NCI-H1694 (cell line): ENCODE results near the gene TLE3.

Experiments used
- DNase-seq: peaks from one replicate; lab custom pipeline; 2025; lab: John Stamatoyannopoulos, UW

The TLE3 gene

DNA sequence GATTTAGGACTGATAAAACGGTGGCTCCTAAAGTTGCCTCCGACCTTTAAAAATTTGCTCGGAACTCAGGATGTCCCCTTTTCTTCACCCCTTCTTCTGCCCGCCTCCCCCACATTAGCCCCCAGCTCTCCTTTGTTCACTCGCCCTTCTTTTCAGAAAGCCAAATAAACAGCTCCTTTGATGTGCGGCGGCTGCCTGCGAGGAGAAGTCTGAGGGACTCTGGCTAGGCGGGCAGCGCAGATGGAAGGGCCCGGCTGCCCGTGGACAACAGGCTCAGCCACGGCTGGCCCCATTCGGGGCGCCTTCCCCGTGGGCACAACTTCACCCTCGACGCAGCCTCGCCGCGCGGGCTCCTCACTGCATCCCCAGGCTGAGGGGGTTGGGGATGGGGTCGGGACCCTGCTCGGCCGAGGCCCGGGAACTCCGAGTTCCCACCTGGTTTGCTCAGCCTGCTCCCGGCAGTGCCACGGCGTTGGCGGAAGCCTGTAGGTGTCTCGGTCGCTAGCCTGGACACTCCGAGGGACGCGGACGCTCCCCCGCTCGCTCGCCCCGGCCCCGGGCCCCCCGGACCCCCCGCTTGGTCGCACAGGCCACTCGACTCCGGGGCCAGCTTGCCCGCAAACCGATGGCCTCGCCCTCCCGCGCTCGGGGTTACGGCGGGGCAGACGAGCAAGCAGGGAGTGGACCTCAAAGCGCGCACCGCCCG lies 897 bp upstream of the TLE3 start:
- DNase-seq: no peak

DNA sequence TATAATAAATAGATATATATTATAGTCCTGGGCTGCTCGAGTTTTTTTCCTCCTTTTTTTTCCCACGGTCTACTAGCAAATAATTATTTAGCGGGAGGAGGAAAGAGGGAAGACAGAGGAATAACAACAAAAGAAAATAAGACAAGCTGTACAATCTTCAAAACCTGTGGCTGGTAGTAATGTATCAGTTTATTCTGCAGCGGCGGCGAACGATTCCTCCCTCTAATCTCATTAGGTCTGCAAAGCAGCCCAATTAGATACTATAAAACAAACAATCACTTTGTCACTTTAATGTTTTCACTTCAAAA lies 390 bp upstream of the TLE3 start:
- no peak for DNase-seq

DNA sequence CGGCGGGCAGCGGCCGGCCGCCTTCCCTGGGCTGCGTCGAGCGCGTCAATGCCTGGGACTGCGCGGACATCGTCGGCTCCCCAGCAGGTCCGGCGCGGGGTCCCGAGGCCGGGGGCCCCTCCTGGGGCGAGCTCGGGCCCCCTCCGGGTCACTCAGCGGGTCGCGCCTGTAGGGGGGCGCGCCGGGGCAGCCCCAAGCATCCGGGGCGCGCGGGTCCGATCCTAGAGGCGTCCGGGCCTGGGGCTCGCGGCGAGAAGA lies 725 bp downstream of the TLE3 start:
- DNase-seq: no peak

DNA sequence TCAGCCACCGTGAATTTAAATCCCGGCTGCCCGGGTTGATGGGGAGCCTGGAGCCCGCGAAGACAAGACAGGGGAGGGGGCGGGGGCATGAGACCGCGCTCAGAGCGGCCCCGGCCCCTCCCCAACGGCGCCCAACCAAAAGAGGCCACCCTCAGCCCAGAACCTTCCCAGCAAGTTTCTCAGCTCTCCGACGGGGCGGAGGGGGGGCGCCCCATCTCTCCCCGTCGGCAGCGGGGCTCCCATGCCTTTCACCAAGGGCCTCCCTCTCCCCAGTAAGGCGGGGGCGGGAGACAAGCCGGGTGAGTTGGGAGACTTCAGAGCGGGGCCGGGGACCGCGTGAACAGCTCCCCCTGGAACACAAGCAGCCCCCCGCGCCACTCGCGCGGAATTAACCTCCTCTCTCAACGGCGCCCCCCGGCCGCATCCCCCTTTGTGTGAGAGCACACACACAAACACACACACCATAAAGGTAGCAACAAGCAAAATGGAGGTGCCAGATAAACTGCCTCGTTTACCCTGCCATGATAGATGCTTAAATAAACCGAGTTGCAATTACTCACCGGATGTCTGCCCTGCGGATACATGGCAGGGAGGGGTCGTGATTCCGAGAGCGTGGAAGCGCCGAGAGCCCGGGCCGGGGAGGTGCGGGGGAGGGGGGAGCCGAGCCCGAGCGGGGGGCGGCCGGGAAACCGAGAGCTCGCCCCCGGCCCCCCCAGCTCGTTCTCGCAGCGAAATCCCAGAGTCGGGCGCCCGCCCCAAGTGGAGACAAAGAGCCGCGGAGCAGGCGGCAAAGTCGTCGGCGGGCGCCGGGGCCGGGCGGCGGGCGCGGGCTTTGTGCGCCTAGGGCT lies 1.3 kb downstream of the TLE3 start:
- no peak for DNase-seq

DNA sequence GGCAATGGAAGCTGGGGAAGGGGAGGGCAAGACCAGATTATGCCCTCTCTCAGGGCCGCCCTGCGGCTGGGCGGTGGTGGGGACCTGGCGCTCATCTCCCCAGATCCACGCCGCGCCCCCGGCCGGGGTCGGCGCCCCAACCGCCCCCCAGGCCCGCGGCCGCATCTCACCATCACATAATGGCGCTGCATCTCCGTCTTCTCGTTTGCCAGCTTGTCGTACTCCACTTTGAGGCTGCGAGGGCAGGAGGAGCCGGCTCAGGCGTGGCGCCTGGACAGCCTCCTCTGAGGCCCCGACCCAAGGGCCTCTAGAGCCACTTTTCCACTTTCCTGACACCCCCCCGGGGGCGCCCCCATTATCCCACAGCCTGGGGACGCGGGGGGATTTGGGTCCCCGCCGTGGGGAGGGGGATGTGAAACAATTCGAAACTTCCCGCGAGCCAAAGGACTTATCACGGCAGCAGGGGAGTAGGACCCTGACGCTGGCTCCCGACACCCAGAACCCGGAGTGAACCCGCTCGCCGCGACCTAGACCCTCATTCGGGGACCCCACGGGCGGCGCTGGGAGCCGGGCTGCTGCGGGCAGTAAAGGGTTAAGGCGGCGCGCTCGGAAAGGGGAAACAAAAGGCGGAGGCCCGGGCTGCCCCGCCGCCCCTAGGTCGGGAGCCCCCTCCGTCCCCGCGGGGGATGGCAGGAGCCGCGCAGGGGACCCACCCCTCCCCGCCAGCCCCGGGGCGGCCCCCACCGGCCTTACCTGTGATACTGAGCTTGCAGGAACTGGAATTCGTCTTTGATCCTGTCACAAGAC lies 2.1 kb downstream of the TLE3 start:
- no peak for DNase-seq

DNA sequence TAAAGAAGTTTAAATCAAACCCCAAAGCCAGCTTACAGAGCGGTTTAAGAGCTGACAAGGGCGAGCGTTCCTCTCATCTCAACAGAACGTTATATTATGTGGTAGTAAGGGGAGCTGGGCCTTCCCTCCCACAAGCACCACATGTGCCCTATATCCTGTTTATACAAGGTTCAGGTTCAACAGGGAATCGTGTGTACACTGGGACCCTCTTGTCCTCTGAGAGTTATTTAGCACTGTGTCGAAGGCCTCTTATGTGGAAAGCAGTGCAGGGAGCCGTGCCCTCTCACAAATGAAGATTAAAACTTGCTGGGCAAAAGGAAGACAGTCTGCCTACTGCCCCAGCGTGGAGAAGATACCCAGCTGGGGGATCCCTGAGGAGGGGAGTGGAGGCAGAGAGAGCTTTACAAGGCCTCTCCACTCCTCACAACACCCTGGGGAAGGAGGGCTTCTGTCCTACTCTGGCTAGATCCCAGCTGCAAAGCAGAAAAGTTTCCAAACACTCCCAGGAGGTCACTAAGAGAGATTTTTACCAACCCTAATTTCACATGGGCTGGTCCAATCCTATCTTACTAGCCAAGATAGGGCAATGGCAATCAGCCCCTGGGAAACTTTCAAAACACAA lies 2.9 kb downstream of the TLE3 start:
- DNase-seq: no peak

DNA sequence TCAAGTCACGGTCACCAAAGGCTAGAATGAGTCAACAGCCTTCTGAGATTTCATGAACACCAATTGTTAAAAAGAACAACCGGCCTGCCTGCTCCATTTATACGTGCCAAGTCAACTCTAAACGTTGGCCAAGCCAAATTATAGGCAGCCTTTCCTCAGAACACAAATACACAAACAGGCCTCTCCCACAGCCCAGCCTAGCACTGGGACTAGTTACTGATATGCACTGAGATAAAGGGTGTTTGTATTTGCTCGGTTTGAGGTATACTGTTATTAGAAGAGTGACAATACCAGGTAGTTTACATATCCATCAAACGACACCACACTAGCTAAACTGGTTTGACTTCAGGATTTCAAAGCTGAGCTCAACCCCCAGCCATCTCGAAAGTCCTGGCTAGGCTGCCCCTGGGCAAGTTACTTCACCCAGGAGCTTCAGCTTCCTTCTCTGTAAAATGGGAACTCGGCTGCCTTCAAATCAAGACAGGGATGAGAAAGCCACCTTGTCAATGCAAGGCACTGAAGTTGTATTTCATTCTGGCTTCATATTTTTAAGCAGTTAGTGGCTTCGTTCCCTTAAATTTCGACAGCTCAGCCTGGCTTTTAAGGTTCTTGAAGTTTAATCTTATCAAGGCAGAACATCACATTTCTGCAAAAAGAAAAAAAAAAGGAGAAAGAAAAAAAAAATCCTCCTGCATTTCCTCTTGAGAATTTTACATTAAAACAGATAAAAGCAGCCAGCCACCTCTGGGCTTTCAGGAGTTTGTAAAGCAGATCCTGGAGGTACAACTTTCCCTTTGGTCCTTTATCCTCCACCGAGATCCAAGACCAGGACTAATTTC lies 4.0 kb downstream of the TLE3 start:
- no peak for DNase-seq

DNA sequence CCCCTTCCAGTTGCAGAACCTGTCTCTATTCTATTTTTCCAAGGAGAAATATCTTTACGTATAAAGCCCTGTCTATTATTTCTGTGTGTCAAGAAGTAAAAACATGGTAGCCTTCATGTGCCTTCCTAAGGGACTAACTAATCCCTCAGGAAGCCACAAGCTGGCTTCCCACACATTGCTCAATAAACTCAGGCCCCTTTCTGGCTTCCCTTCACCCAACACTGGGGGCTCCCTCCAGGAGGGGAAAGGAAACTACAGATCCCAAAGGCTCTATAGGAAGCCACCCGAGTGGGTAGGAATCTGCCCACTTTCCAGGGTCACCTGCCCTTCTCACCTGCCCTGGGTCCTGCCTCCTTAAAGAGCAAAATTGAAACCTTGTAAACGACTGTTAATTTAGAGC lies 4.6 kb downstream of the TLE3 start:
- DNase-seq: no peak

DNA sequence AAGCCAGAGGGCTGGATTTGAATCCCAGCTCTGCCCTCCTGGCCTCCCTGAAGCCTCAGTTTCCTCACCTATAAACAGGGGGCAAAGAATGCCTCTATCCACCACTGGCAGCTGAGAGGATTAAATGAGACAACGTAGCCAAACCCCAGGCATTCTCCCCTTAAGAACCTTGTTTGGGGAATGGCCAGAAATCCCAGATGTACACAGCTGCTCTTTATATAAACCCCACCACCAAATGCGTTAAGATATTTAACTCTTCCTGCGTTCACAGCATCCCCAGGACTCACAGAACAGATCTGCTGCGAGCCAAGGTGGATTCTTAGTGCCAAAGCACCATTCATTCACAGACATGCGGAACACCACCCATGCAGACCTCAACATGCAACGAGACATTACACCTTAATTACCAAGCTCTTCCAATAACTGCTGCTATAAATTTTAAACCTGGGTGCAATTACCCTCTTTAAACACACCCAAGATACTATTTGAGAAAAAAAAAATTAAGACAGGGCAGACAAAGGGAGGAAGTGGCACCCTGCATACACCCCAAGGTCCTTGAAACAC lies 5.2 kb downstream of the TLE3 start:
- no peak for DNase-seq

DNA sequence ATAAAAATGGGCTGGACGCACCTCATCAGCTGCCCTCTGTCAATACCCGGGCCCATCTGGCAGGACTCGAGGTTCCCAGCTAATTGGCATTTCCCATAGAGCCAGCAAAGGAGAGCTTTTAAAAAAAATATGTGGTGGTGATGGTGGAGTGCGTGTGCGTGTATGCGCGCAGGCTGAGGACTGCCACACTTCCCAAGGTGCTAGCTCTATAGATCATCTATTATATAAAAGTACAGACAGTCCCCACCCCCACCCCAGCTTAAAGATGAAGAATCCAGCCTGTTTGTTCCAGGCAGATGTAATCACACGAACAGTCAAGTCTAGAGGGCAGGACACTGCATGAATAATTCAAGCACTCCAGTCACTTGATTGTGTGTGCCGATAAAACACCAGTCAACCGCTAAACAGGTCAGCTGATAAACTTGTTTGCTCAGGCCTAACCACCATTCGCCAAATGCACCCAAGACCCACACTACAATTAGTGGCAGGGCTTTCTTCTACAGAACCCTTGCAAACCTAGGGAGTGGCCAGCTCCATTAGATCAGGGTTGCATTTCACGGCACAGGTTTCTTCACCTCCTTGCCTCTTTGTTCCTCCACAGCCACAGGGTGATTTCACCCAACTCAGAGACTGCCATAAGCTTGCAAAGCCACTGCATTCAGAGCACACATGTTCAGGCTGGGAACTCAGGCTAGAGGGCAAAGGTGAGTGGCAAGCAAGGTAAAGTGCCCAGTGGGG lies 5.8 kb downstream of the TLE3 start:
- peak; percentile 18 for DNase-seq

DNA sequence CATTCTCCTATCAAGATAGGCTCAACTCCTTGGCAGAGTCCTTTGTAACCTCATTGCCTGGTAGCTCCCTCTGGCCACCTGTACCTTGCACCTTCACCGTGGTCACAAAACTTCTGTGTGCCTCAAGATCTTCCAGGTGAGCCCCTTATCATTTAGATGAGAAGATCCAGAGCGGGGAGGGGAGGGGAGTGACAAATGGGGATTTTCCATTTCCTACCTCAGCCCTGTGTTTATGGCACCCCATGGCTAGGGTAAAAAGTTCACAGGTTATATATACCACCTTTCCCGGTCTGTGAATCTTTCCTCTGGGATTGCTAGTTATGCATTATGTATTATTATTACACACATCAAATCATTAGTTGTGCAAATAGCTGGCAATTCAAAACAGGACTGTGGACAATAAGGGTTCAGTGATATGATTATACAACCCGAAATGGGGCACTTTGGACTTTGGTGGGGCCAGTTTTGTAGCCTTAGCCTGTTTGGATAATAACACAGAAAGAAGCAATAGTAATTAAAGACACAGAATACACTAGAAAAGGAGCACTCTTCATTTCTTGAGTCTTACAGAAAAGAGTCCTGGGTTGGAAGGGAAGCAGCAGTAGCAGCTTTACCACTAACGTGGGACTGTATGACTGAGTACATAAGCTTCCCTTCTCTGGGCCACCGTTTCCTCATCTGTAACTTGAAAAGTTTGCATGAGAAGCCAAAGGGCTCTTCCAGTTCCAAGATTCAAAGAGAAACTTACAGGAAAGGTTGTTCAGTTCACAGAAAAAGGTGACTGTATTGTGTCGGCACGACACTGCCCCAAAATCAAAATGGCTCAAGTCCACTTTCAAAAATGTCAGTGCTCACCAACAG lies 7.1 kb downstream of the TLE3 start:
- no peak for DNase-seq

DNA sequence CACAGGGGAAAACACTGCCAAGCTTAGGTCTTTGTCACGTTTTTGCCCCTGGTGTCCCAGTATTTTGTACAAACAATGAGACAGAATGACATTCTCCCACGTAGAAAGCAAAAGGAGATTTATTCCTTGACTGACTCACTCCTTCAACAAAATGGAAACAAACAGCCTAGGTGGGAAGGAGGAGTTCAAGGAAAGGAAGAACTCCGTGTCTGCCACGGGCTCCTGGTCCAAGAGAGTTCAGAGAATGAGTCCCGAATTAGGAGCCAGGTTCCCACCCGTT lies 8.1 kb downstream of the TLE3 start:
- no peak for DNase-seq

DNA sequence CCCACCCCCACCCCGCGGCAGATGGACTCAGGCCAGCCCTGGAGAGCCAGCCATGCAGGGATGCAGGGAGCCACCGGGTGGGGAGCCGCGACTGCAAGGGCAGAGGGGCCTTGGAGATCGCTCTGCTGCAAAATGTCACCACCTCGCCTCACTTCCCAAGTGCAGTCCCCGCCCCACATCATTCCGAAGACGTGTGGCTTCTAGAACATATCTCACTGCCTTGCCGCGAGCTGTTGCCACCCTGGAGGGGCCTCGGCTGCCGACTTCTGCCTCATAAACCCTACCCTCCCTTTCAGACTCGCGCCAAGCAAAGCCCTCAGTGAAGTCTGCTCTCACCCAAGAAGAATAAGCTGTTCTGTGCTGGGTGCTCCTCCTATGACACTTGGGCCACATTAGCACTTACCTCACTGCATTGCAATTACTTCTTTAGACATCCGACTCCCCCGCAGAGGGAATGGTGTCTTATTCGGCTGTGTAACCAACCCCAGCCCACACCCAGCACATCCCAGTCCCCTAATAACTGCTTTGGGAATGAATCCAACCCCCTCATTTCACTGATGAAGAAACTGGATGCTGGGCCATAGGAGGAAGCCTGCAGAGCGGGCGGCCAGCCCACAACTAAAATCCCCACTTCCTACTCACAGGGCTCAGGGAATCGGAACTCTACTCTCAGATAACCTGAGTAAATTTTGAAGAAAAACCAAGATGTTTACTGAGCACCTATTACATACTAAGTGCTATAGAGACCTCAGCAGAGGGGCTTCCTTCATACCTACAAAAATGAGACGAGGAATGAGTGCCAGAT lies 8.6 kb downstream of the TLE3 start:
- DNase-seq: no peak

DNA sequence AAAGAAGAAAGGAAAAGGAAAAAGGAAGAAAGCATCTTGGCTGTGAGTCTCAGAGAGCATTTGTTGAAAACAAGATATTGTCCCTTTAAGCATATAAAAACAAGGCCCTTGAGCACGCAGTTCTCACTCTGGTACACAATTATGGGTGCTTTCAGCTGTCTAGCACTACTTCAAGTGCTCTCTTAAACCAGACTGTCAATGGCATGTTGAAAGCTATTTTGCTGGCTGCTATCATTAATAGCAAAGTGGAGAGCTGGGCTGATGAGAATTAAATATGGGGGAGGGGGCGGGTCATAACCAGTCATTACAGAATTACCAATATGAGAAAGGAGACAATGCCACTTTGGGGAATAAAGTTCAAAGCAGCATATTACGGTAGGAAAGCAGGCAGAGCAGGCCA lies 9.3 kb downstream of the TLE3 start:
- no peak for DNase-seq

DNA sequence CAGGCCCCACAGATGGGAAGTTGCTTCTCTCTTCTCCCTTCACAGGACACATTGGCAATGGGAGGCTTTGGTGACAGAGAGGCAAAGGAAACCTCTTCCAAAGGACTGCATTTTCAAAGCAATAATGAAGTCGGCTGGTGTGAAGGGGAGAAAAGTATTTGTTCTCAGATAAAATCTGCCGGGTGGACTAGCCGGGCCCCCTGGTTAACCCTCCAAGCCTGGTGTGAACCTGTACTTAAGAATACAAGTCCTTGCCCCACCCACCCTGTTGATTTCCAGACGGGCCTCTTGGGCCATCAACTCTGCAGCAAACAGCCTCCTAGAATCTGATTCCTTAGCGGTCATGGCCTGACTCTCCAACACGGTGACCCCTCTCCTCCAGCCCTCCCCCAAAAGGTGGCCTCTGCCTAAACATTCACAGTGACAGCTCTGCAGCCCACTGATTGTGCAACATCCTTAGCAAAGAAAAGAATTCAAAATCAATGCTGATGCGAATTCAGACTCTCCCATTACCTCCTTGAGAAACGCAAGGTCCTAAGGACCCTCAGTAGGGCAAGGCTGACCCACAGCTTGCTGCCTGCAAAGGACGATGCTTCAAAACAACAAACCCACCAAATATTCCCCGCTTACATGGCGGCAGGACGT lies 9.9 kb downstream of the TLE3 start:
- DNase-seq: no peak

DNA sequence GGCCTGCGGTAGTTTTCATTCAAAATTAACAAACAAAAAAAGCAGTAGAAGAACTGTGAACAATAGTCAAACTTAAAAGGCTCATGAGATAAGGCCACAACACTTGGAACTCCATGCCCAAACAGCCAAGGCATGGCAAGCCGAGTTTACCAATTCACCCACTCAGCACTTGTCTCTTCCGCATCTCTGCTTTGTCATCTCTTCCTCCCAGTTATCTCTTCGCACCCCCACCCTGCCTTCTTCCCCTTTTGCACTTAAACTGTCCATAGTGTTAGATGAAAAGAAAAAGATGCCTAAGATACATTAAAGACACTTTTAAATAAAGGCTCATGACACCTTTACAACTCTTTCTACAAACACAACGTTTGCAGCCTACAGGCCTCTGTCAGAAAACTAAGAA lies 11.1 kb downstream of the TLE3 start:
- no peak for DNase-seq

DNA sequence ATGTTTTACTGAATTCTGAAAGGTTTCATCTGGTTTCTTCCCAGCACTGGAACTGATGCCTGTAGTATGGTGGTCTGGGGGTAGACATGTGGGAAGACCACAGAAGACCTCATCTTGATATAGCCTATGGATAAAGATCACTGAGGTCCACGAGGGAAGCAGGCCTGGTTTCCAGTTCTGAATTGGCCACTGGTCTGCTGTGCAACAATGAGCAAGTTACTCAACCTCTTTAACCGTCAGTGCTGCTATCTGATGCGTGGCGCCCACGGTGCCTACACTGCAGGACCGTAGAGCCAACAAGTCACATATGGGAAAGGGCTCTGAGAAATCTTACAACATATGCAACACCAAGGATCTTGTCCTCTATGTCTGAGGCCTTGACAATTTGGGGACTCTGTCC lies 13.3 kb downstream of the TLE3 start:
- DNase-seq: no peak

DNA sequence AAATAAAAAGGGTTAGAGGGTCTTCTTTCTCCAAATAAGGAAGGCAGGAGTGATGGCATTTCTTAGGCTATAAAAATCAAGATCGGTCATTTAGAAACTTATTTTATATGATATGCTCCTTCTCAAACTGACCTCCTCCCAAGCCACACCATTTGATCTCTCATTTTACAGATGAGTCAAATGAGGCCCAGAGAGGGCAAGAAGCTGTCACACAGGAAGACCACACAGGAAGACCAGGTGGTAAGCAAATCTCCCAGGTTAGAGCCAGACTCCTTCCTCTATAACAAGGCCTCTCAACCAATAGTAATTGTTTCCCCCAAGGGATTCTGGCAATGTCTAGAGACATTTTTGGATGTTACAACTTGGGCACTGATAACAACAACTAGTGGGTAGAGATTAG lies 13.8 kb downstream of the TLE3 start:
- DNase-seq: no peak

DNA sequence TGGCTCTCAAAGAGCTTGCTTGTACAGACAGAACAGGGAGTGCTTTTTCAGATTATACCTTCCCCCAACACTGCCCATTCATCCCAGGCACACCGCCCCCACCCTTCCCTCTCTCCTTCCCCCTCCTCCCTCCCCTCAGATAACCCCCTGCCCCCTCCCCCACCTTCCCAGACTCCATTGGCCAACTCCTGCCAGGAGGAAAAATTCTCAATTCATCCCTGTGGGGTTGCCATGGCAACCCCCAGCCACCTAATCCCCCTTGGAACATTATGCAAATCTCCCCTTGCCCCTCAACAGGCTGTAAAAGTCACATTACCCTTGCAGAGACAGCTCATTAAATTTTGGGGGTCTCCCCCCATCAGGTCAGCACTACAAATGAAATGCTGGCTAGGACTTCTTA lies 14.3 kb downstream of the TLE3 start:
- no peak for DNase-seq
